GM19328 (cell line): ENCODE measurements around the gene PCDHGB5.

Source experiments
- ATAC-seq: cut with Tn5 transposase; IDR thresholded peaks from one replicate; pipeline ENCODE4 v1.9.1; 2021; ENCODE audit warnings: mild to moderate bottlenecking, moderate library complexity; ENCODE audit not compliant: unreplicated experiment

The PCDHGB5 gene

DNA sequence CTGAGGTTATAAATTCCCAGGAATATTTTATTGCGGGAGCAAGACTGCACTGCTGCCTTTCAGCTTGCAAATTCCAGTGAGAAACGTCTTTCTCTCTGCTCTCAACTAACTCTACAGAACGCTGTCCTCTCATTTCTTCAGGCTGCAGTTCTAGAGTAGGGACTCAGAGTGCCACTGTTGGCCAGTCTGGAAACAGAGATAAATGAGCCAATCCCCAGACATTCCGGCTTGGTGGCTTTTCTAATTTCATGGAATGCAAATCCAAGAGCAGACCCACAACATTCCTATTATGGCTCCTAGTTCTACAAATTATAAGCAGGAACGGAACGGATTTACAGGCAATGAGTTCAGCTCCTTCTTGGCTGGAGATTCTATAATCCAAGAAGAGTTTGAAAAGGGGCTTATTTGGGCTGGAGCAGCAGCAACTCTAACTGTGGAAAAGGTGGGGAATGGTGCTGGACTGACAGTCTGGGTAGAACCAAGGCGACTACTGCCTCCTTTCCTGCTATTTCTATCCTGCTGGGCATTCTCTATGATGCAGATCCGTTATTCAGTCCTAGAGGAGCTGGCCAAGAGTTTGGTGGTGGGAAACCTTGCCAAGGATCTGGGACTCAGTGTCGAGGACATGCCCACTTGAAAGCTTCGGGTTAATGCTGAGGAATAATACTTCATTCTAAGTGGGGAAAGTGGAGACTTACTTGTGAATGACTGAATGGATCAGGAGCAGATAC is 41.8 kb downstream of the PCDHGB5 start:
- ATAC-seq: no peak

DNA sequence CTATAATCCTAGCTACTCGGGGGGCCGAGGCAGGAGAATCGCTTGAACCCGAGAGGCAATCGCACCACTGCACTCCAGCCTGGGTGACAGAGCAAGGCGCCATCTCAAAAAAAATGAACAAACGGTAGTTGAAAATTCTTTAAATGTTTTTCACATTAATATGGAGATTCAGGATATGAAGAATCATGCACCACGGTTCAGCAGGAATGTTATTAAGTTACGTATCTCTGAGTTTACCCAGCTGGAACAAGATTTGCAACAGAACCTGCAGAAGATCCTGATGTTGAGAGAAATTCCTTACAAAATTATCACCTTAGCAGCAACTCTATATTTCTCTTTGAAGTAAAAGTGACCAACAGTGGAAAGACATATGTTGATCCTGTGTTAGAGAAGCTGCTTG is 42.6 kb downstream of the PCDHGB5 start:
- ATAC-seq: no peak

DNA sequence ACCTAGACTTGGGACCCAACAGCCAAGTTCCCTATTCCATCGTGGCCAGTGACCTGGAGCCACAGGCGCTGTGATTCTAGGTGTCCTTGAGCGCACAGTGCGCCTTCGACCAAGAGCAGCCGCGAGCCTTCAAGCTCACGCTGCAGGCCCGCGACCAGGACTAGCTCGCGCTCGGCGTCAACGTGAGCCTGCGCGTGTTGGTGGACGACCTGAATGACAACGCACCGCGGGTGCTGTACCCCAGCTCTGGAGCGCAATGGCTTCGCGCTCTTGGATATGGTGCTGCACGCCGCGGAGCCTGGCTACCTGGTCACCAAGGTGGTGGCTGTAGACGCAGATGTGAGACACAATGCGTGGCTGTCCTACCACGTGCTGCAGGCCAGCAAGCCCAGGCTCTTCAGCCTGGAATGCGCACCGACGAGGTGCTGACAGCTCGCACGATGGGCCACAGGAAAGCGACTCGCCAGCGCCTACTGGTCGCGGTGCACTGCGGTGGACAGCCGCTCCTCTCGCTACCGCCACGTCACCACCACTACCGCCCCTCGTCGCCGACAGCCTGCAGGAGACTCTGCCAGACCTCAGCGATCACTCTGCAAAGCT is 43.9 kb downstream of the PCDHGB5 start:
- ATAC-seq: no peak
